NCI-H1930 (cell line): Measurements from ENCODE around the gene ANTXRL.
"Not testable (repeated sequence)": the region's sequence is repeated elsewhere in the genome, so short reads cannot be mapped to it uniquely, and the experiment has no call there.

Experiments
- DNase-seq, 2 experiments: peaks; one replicate each; lab custom pipeline; 2025; lab: John Stamatoyannopoulos, UW

The ANTXRL gene

GRCh38 chr10:46308666-46309450 is 22.1 kb downstream of the ANTXRL start:
- no peak for DNase-seq

- no peak for DNase-seq
Measured at GRCh38 chr10:46309511-46310142, 22.8 kb downstream of the ANTXRL start.

- no peak for DNase-seq
Measured at GRCh38 chr10:46310143-46310514, 23.3 kb downstream of the ANTXRL start.

GRCh38 chr10:46310851-46311250 is 24.1 kb downstream of the ANTXRL start:
- DNase-seq: no peak

- DNase-seq: no peak
Measured at GRCh38 chr10:46311501-46311951, 24.7 kb downstream of the ANTXRL start.

GRCh38 chr10:46311961-46312431 is 25.2 kb downstream of the ANTXRL start:
- DNase-seq: not testable (repeated sequence)

- no peak for DNase-seq
Measured at GRCh38 chr10:46312953-46313352, 26.2 kb downstream of the ANTXRL start.

GRCh38 chr10:46314071-46314470 is 27.3 kb downstream of the ANTXRL start:
- DNase-seq: no peak

- DNase-seq: not testable (repeated sequence)
Measured at GRCh38 chr10:46315071-46315860, 28.5 kb downstream of the ANTXRL start.

- DNase-seq: no peak
Measured at GRCh38 chr10:46317370-46317769, 30.6 kb downstream of the ANTXRL start.

GRCh38 chr10:46317889-46318288 is 31.1 kb downstream of the ANTXRL start:
- DNase-seq: no peak

GRCh38 chr10:46318799-46319198 is 32.0 kb downstream of the ANTXRL start:
- no peak for DNase-seq

GRCh38 chr10:46319389-46319788 is 32.6 kb downstream of the ANTXRL start:
- no peak for DNase-seq

GRCh38 chr10:46321770-46322169 is 35.0 kb downstream of the ANTXRL start:
- DNase-seq: no peak

GRCh38 chr10:46323176-46323575 is 36.4 kb downstream of the ANTXRL start:
- no peak for DNase-seq

GRCh38 chr10:46325021-46325420 is 38.2 kb downstream of the ANTXRL start:
- DNase-seq: no peak

GRCh38 chr10:46326066-46326465 is 39.3 kb downstream of the ANTXRL start:
- no peak for DNase-seq

GRCh38 chr10:46326971-46327370 is 40.2 kb downstream of the ANTXRL start:
- no peak for DNase-seq

- no peak for DNase-seq
Measured at GRCh38 chr10:46327685-46328084, 40.9 kb downstream of the ANTXRL start.

- DNase-seq: no peak
Measured at GRCh38 chr10:46328853-46329689, 42.3 kb downstream of the ANTXRL start.

GRCh38 chr10:46329690-46330016 is 42.9 kb downstream of the ANTXRL start:
- no peak for DNase-seq

- no peak for DNase-seq
Measured at GRCh38 chr10:46330894-46331293, 44.1 kb downstream of the ANTXRL start.
